K562 (cell line): ENCODE results near the gene PRKX.

Source experiments
- BHLHE40 ChIP-seq: IDR thresholded peaks from 2 replicates; pipeline ENCODE4 v1.6.1; 2011; ENCODE audit warnings: low read length, improper control_type of control experiment
- CTCF ChIP-seq, 3 experiments: IDR thresholded peaks in 2 of 3; conservative IDR thresholded peaks in 1 of 3; 2 replicates each; pipeline ENCODE4 v1.5.1; 2011 to 2012; ENCODE audit warnings: low read length in 3 of 3, mild to moderate bottlenecking in 3 of 3, control low read depth in 2 of 3, improper control_type of control experiment in 1 of 3, inconsistent platforms in 1 of 3, low read depth in 1 of 3, mixed read lengths in 1 of 3, moderate library complexity in 1 of 3; ENCODE audit not compliant: insufficient read depth in 2 of 3
- ELF4 ChIP-seq: fragments of 450-650 bp; formaldehyde crosslinking; IDR thresholded peaks from 2 replicates; pipeline ENCODE4 v1.4.0; 2022; ENCODE audit warnings: missing genetic modification characterization
- FOS ChIP-seq: IDR thresholded peaks from 3 replicates; pipeline ENCODE4 v1.6.1; 2011; ENCODE audit not compliant: insufficient read length; ENCODE audit errors: extremely low read depth
- IFI16 ChIP-seq: fragments of 250-450 bp; sonication (Bioruptor Pico); IDR thresholded peaks from 2 replicates; pipeline ENCODE4 v2.1.2; 2022; ENCODE audit warnings: mild to moderate bottlenecking, inconsistent platforms
- MNT ChIP-seq, 2 experiments: fragments of 450-650 bp; conservative IDR thresholded peaks; 2 replicates each; pipeline ENCODE4 v1.6.1; 2017; ENCODE audit warnings: mild to moderate bottlenecking in 2 of 2, moderate library complexity in 2 of 2
- NR2C2 ChIP-seq, 2 experiments: fragments of 200-800 bp in 1 of 2; sonication (Bioruptor generic) in 1 of 2; sonication (generic) in 1 of 2; formaldehyde crosslinking in 1 of 2; IDR thresholded peaks; 2 replicates each; pipeline versions ENCODE4 v1.6.1 to v1.8.0; 2016 to 2022; ENCODE audit warnings: mild to moderate bottlenecking in 1 of 2, missing compliant biosample characterization in 1 of 2, missing genetic modification characterization in 1 of 2, missing genetic modification reagents in 1 of 2
- RAD21 ChIP-seq, 2 experiments: fragments of 250-450 bp in 1 of 2; fragments of 450-650 bp in 1 of 2; sonication (Bioruptor Pico) in 1 of 2; formaldehyde crosslinking in 1 of 2; IDR thresholded peaks in 1 of 2; conservative IDR thresholded peaks in 1 of 2; 2 replicates each; pipeline versions ENCODE4 v1.4.0 to v1.8.0; 2020 to 2022; ENCODE audit warnings: mild to moderate bottlenecking in 2 of 2, moderate library complexity in 1 of 2
- RNF2 ChIP-seq: sonication (generic); IDR thresholded peaks from 2 replicates; pipeline ENCODE4 v1.6.1; 2016
- YBX1 ChIP-seq: fragments of 450-650 bp; IDR thresholded peaks from 2 replicates; pipeline ENCODE4 v1.7.1; 2016; ENCODE audit warnings: mild to moderate bottlenecking
- ZNF280B ChIP-seq: fragments of 250-450 bp; sonication (Bioruptor Pico); IDR thresholded peaks from 2 replicates; pipeline ENCODE4 v1.5.1; 2021; ENCODE audit warnings: mild to moderate bottlenecking
- ZNF518B ChIP-seq: fragments of 250-450 bp; sonication (Bioruptor Pico); IDR thresholded peaks from 2 replicates; pipeline ENCODE4 v1.5.0; 2021; ENCODE audit warnings: mild to moderate bottlenecking, moderate library complexity
- TF ChIP-seq, protein P1 (sequence below): fragments of 450-650 bp; IDR thresholded peaks from 2 replicates; pipeline ENCODE4 v1.6.1; 2014; ENCODE audit warnings: low read depth, mild to moderate bottlenecking, moderate library complexity, borderline replicate concordance

GRCh38 chrX:3738509-3738908 is 25.1 kb upstream of the PRKX start:
- TF ChIP-seq FOS = no peak
- no peak for TF ChIP-seq RAD21 (CRISPR knock-in tag; conservative IDR thresholded peaks at IDR 0.05 in 1 of 2, IDR thresholded peaks at IDR 0.05 in 1 of 2)
- no peak for TF ChIP-seq BHLHE40
- TF ChIP-seq RNF2 = no peak
- TF ChIP-seq MNT (conservative IDR thresholded peaks at IDR 0.05) = no peak
- TF ChIP-seq IFI16 (CRISPR knock-in tag) = no peak
- no peak for TF ChIP-seq YBX1
- no peak for TF ChIP-seq CTCF (IDR thresholded peaks at IDR 0.05 in 2 of 3, conservative IDR thresholded peaks at IDR 0.05 in 1 of 3; ENCODE audit: insufficient read depth in 2 of 3, low read depth in 1 of 3, low read length in 3 of 3)
- no peak for TF ChIP-seq ZNF518B (CRISPR knock-in tag)
- no peak for TF ChIP-seq ZNF280B
- TF ChIP-seq ELF4 (CRISPR knock-in tag) = no peak
- TF ChIP-seq, protein P1, sequence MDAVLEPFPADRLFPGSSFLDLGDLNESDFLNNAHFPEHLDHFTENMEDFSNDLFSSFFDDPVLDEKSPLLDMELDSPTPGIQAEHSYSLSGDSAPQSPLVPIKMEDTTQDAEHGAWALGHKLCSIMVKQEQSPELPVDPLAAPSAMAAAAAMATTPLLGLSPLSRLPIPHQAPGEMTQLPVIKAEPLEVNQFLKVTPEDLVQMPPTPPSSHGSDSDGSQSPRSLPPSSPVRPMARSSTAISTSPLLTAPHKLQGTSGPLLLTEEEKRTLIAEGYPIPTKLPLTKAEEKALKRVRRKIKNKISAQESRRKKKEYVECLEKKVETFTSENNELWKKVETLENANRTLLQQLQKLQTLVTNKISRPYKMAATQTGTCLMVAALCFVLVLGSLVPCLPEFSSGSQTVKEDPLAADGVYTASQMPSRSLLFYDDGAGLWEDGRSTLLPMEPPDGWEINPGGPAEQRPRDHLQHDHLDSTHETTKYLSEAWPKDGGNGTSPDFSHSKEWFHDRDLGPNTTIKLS = no peak
- TF ChIP-seq NR2C2 (CRISPR knock-in tag; IDR thresholded peaks at IDR 0.05) = no peak
- no peak for TF ChIP-seq NR2C2 (tag; IDR thresholded peaks at IDR 0.05)
